Esophagus squamous epithelium (tissue), 5 donors: ENCODE data around the gene CHRNA4. TPM values are rescaled to one million over a fixed set of nuclear protein-coding genes. Genes with fewer than 3 reads are reported as not detected.

Experiments
- DNase-seq: peaks from one replicate; lab custom pipeline; 2025; lab: John Stamatoyannopoulos, UW
- H3K27ac ChIP-seq, 4 donors: fragments of 200-600 bp; sonication (generic); one replicate each; pipeline ENCODE4 v1.5.1; 2016 to 2019; ENCODE audit warnings: mild to moderate bottlenecking in 1 of 4
- H3K27me3 ChIP-seq, 4 donors: fragments of 200-600 bp; sonication (generic); 1 replicate in 3 of 4; 2 replicates in 1 of 4; pipeline versions ENCODE4 v1.5.1 to v1.6.0; 2017 to 2021; ENCODE audit warnings: antibody characterized with exemption in 1 of 4
- H3K36me3 ChIP-seq, 3 donors: fragments of 200-600 bp; sonication (generic); one replicate each; pipeline ENCODE4 v1.5.1; 2016 to 2019
- H3K4me1 ChIP-seq, 3 donors: fragments of 200-600 bp; sonication (generic); one replicate each; pipeline ENCODE4 v1.5.1; 2017 to 2019
- H3K4me3 ChIP-seq, 4 donors: fragments of 200-600 bp; sonication (generic); 1 replicate in 3 of 4; 2 replicates in 1 of 4; pipeline ENCODE4 v1.5.1; 2016 to 2019; ENCODE audit warnings: mild to moderate bottlenecking in 2 of 4, moderate library complexity in 1 of 4
- H3K9me3 ChIP-seq, 3 donors: fragments of 200-600 bp; sonication (generic); one replicate each; pipeline ENCODE4 v1.5.1; 2016 to 2019
- POLR2A ChIP-seq, 4 donors: fragments of 450-650 bp; IDR thresholded peaks; one replicate each; pipeline ENCODE4 v1.6.1; 2017; ENCODE audit warnings: antibody characterized with exemption in 4 of 4, mild to moderate bottlenecking in 4 of 4, moderate library complexity in 3 of 4
- WGBS, 2 donors: methylation state at CpG; one replicate each; pipeline ENCODE4 v1.1.5; 2018; 5-methylcytosine and 5-hydroxymethylcytosine counted together
- intact Hi-C: fragments of 100-400 bp; cut with DNase I; formaldehyde crosslinking; loops from one replicate; pipeline ENCODE4 v1.15.0; 2022
- total RNA-seq, 4 donors: library from RNA; depleted of rRNA; stranded (reverse); fragments of >200 nt; gene quantifications; one replicate each; pipeline ENCODE4 v1.1.0, GENCODE V29; 2016
- TF ChIP-seq, protein P1 (sequence below), 6 experiments: fragments of 450-650 bp in 4 of 6; fragments of 200-600 bp in 2 of 6; sonication (generic) in 2 of 6; IDR thresholded peaks; one replicate each; pipeline ENCODE4 v1.5.1; 2016 to 2019; ENCODE audit warnings: antibody characterized with exemption in 6 of 6, mild to moderate bottlenecking in 4 of 6, moderate library complexity in 4 of 6
- donor health status: DM: yes; HTN: yes; CAD: no.

The CHRNA4 gene
- total RNA-seq, 4 donors from 2014 or later: not detected

DNA sequence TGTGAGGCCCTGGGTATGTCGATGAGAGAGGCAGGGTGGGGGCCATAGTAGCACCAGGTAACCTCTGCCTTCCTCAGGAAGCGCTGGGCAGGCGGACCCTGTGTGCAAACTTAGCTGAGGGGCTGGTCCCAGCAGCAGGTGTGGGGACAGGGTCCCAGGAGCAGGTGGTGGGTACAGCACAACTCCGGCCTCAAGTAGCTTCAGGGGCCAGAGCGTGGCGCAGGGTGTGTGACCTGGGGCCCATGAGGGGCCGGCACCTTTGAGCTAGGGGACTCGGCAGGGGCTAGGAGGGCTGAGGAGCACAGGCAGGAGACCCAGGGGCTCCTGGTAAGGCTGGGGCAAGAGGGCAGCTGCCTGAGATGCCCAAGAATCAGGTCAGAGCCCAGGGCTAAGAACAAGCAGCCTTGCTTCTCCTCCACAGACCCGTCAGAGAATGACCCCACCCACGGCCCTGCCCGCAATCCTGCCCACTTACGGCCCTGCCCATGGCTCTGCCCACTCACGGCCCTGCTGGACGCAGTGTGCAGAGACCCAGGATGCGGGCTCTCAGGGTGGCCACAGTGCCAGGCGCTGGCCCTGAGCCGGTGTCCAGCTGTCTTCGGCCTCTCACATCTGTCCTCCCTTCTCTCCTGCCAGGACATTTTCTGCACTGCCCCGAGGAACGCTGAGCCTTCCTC, 30.9 kb downstream of the CHRNA4 start:
- H3K4me3 ChIP-seq: no peak overlapping the region
- TF ChIP-seq, protein P1, sequence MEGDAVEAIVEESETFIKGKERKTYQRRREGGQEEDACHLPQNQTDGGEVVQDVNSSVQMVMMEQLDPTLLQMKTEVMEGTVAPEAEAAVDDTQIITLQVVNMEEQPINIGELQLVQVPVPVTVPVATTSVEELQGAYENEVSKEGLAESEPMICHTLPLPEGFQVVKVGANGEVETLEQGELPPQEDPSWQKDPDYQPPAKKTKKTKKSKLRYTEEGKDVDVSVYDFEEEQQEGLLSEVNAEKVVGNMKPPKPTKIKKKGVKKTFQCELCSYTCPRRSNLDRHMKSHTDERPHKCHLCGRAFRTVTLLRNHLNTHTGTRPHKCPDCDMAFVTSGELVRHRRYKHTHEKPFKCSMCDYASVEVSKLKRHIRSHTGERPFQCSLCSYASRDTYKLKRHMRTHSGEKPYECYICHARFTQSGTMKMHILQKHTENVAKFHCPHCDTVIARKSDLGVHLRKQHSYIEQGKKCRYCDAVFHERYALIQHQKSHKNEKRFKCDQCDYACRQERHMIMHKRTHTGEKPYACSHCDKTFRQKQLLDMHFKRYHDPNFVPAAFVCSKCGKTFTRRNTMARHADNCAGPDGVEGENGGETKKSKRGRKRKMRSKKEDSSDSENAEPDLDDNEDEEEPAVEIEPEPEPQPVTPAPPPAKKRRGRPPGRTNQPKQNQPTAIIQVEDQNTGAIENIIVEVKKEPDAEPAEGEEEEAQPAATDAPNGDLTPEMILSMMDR (IDR thresholded peaks at IDR 0.05): no peak
- TF ChIP-seq POLR2A (IDR thresholded peaks at IDR 0.05): no peak
- peaks cover 0 to 72% (median 0%) of the 10 kb centered on the region in 4 donors for H3K27me3 ChIP-seq
- DNase-seq: no peak
- H3K9me3 ChIP-seq: peaks cover 0 to 8% (median 0%) of the 10 kb centered on the region in 3 donors
- intact Hi-C loops: no loop called here
- no peaks in the 10 kb centered on the region for H3K36me3 ChIP-seq
- peaks cover 0 to 18% (median 0%) of the 10 kb centered on the region in 3 donors for H3K4me1 ChIP-seq
- WGBS, 2 donors: 80 to 86% methylated on average over 4 to 9 of the region's 20 CpGs
- no peak overlapping the region for H3K27ac ChIP-seq

DNA sequence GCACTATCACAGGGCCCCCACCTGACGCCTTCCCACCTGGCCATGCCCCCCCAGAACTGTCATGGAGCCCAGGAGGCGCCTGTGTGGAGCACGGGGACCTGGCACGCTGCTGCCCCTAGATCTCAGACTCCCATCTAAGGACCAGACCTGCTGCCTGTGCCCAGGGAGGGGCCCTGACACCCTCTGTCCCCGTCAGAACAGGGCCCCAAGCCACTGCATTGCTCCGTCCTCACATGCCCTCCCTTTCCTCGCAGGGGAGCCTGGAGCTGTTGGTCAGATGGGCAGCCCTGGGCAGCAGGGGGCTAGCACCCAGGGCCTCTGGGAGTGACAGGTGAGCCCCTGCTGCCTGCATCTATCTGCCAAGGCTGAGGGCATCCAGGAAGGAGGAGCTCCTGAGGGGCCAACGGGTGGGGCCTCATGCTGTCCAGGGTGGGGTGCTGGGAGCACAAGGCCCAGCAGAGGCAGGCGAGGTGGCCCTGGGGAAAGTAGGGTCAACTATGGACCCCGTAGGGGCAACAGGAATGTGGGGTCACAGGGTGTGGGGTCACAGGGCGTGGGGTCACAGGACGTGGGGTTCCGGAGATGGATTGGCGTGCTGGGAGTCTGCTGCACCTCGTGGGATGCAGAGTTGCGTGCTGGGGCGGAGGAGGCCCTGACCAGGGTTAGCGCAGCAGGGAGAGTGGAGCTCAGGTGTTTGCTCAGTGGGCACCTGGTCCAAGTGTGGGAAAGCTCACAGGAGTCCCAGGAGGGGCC, 31.6 kb downstream of the CHRNA4 start:
- Histone ChIP-seq H3K27me3 (peaks cover 0 to 72% (median 0%) of the 10 kb centered on the region in 4 donors), H3K4me3 (no peak overlapping the region), H3K4me1 (peaks cover 0 to 18% (median 0%) of the 10 kb centered on the region in 3 donors), H3K9me3 (peaks cover 0 to 8% (median 0%) of the 10 kb centered on the region in 3 donors), H3K36me3 (no peaks in the 10 kb centered on the region), H3K27ac (no peak overlapping the region)
- WGBS, 2 donors: 78 to 81% methylated on average over 11 to 13 of the region's 18 CpGs
- DNase-seq: no peak
- intact Hi-C loops: no loop called here
- no peak for TF ChIP-seq POLR2A (IDR thresholded peaks at IDR 0.05)
- TF ChIP-seq, protein P1 (IDR thresholded peaks at IDR 0.05): no peak

DNA sequence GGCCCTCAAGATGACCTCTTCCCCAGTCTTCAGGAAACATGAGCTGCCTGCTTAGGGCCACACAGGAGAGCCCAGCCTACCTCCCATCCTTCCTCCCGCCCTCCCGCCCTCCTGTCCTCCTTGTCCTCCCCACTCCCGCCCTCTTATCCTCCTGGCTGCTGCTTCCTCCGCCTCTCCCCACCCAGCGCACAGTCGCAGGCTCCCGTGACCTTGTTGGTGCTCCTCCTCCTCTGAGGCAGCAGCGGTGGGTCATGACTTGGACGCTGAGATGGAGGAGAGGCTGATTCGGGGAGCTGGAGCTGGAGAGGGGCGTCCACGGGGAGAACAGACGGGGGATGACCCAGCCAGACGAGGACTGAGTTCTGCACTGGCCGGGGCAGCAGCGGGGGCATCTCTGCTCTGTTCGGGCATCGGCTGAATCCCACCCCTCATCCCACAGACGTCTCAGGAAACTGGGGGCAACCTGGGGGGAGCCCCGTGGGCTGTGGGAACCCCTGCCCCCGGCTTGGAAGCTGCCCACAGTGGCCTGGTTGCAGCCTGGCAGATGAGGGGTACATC, 32.4 kb downstream of the CHRNA4 start:
- no peaks in the 10 kb centered on the region for H3K36me3 ChIP-seq
- TF ChIP-seq, protein P1 (IDR thresholded peaks at IDR 0.05): no peak
- no peak for TF ChIP-seq POLR2A (IDR thresholded peaks at IDR 0.05)
- 50% methylated on average over 3 of the region's 21 CpGs; no CpG with 5 or more reads in 1 of the 2 donors for WGBS, 2 donors
- intact Hi-C loops: no loop called here
- H3K27me3 ChIP-seq: peaks cover 0 to 73% (median 0%) of the 10 kb centered on the region in 4 donors
- H3K4me3 ChIP-seq: no peak overlapping the region
- peaks cover 0 to 8% (median 0%) of the 10 kb centered on the region in 3 donors for H3K9me3 ChIP-seq
- no peak for DNase-seq
- H3K27ac ChIP-seq: no peak overlapping the region
- H3K4me1 ChIP-seq: peaks cover 0 to 17% (median 0%) of the 10 kb centered on the region in 3 donors

DNA sequence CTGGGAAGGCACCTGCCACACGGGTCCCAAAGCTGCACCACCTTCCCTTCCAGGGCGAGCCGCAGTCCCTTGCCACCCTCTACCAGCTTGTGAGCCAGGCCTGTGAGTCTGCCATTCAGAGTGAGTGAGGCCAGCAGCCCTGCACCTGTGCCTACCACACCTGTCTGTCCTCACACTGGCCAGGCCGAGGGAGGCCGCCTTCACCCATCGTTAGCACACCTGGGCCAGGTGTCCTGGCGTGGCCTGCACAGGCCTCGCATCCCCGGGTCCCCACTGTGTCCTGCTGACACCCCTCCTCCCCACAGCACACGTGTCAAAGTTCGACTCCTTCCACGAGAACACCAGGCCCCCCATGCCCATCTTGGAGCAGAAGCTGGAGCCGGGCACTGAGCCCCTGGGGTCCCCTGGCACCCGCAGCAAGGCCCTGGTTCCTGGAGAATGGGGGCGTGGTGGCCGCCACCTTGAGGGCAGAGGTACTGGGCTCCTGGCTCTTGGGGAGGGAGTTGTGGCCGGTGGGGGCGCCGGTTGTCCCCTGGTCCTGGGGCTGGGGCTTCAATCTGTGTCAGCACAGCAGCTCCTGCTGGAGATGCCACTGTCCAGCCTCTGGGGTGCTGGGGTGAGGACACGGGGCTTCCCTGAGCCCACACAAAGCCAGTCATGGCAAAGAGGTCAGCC, 33.0 kb downstream of the CHRNA4 start:
- H3K27ac ChIP-seq: no peak overlapping the region
- H3K4me3 ChIP-seq: no peak overlapping the region
- intact Hi-C loops: no loop called here
- H3K27me3 ChIP-seq: peaks cover 0 to 73% (median 0%) of the 10 kb centered on the region in 4 donors
- no peak for DNase-seq
- WGBS, 2 donors: 78% methylated on average over 10 of the region's 20 CpGs; no CpG with 5 or more reads in 1 of the 2 donors
- H3K4me1 ChIP-seq: peaks cover 0 to 10% (median 0%) of the 10 kb centered on the region in 3 donors
- H3K36me3 ChIP-seq: no peaks in the 10 kb centered on the region
- TF ChIP-seq, protein P1 (IDR thresholded peaks at IDR 0.05): no peak
- TF ChIP-seq POLR2A (IDR thresholded peaks at IDR 0.05): no peak
- peaks cover 0 to 8% (median 0%) of the 10 kb centered on the region in 3 donors for H3K9me3 ChIP-seq
